H1 (cell line): ENCODE results near the gene GRM1. TPM values are rescaled to one million over a fixed set of nuclear protein-coding genes. Genes with fewer than 3 reads are reported as not detected.

Source experiments
- CHD1 ChIP-seq: IDR thresholded peaks from 2 replicates; pipeline ENCODE4 v1.6.1; 2012; ENCODE audit warnings: low read depth, low read length, improper control_type of control experiment
- EP300 ChIP-seq, 2 experiments: IDR thresholded peaks; 1 replicate in 1 of 2; 2 replicates in 1 of 2; pipeline ENCODE4 v1.6.1; 2011 to 2012; ENCODE audit warnings: low read depth in 2 of 2, low read length in 2 of 2, mild to moderate bottlenecking in 2 of 2, borderline replicate concordance in 1 of 2, inconsistent platforms in 1 of 2, moderate library complexity in 1 of 2
- KDM5A ChIP-seq: fragments of 200-600 bp; IDR thresholded peaks from 2 replicates; pipeline ENCODE4 v1.7.1; 2012; ENCODE audit warnings: mild to moderate bottlenecking, low read length, inconsistent platforms, mixed read lengths
- polyA plus RNA-seq, 7 experiments: library from polyadenylated mRNA; depleted of rRNA in 3 of 7; stranded (reverse) in 5 of 7; unstranded in 2 of 7; fragments of >200 nt in 5 of 7; fragments of 200-250 nt in 2 of 7; gene quantifications; 1 replicate in 5 of 7; 2 replicates in 1 of 7; 4 replicates in 1 of 7; pipeline versions ENCODE4 v1.2.1 to v1.2.3, GENCODE V29; 2011 to 2013; ENCODE audit warnings: missing spikeins in 2 of 7, mixed read lengths in 2 of 7
- total RNA-seq: library from RNA; stranded (reverse); fragmentation: NEBNext Ultra II Directional; extraction: Animal tissue kit (Norgen Biotek cat#: 25700); gene quantifications from 2 replicates; pipeline ENCODE4 v1.2.1, GENCODE V29; 2021

GRM1 gene
- total and polyA plus RNA-seq, 2 of the 8 experiments (the other 6 are each of a cell fraction or from before 2014, with no cell fraction given): 0.15 to 1.3 TPM

DNA sequence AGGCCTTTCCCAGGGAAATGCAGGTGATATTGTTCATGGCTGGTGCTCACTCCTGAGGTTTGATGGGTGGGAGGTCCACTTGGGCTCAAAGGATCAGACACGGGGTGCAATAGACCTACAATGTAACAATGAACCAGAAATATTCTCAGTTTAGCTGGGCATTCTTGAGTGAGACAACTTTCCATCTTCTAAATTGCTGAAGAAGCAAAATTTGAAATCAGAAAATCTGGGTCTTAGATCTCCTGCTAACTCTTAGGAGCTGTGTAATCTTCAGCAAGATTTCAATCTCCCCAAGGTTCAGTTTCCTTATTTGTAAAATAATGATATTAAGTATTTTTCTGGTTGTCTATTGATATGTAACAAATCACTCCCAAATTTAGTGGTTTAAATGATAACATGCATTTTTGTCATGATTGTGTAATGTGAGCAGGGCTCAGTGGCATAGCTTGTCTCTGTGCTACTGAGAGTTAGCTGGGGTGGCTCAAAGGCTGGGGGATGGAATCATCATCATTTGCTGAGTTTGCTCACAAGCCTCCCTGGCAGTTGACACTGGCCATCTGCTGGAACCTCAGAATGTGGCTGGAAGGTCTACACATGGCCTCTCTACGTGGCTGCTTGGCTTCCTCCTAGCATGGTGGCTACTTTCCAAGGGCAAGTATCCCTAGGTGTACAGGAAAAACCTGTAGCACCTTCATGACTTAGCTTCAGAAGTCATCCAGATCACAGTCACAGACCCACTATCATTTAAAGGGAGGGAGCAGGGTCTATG, 98.8 kb downstream of the GRM1 start (continued):
- TF ChIP-seq CHD1: no peak
- no peak for TF ChIP-seq EP300 (IDR thresholded peaks at IDR 0.05; ENCODE audit: borderline replicate concordance in 1 of 2, low read depth in 2 of 2, low read length in 2 of 2)
- TF ChIP-seq KDM5A: no peak
